Stomach smooth muscle (tissue), 2 donors: ENCODE data around the gene ERGIC1.
"Not testable (repeated sequence)": the region's sequence is repeated elsewhere in the genome, so short reads cannot be mapped to it uniquely, and the experiment has no call there.

Source experiments
- H3K27ac ChIP-seq: one replicate; pipeline ENCODE4 v1.7.0; 2013; ENCODE audit warnings: mild to moderate bottlenecking, low read length, inconsistent platforms
- H3K27me3 ChIP-seq, 2 donors: one replicate each; pipeline ENCODE4 v1.7.0; 2013; ENCODE audit warnings: low read length in 2 of 2; ENCODE audit not compliant: insufficient read depth in 2 of 2, control insufficient read depth in 1 of 2
- H3K36me3 ChIP-seq, 2 donors: one replicate each; pipeline ENCODE4 v1.7.0; 2013; ENCODE audit warnings: low read length in 2 of 2; ENCODE audit not compliant: control insufficient read depth in 2 of 2, insufficient read depth in 2 of 2
- H3K4me1 ChIP-seq: one replicate; pipeline ENCODE4 v1.7.0; 2013; ENCODE audit warnings: low read length; ENCODE audit not compliant: control insufficient read depth, insufficient read depth
- H3K4me3 ChIP-seq, 2 donors: one replicate each; pipeline ENCODE4 v1.7.0; 2013; ENCODE audit warnings: low read length in 2 of 2
- H3K9ac ChIP-seq, 2 donors: one replicate each; pipeline ENCODE4 v1.7.0; 2013; ENCODE audit warnings: low read length in 2 of 2, mild to moderate bottlenecking in 1 of 2
- H3K9me3 ChIP-seq, 2 donors: one replicate each; pipeline ENCODE4 v1.7.0; 2013; ENCODE audit warnings: low read length in 2 of 2; ENCODE audit not compliant: control insufficient read depth in 2 of 2
- donor health status: healthy.
- donor health status: Pancreatic carcinoma.

Gene ERGIC1

DNA sequence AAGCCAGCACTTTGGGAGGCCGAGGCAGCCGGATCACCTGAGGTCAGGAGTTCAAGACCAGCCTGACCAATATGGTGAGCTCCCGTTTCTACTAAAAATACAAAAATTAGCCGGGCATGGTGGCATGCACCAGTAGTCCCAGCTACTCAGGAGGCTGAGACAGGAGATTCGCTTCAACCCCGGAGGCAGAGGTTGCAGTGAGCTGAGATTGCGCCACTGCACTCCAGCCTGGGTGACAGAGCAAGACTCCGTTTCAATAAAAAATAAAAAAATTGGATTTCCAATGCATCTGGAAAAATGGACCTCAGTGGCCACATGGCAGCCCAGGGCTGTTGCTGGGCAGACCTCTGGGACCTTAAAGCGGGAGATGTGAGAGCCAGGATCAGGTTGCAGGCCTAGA lies 17.2 kb downstream of the ERGIC1 start:
- not testable (repeated sequence) for H3K27me3 ChIP-seq, H3K27ac ChIP-seq, H3K4me3 ChIP-seq, H3K9ac ChIP-seq, H3K36me3 ChIP-seq, H3K9me3 ChIP-seq
- peaks cover 60% of the 10 kb centered on the region for H3K4me1 ChIP-seq

DNA sequence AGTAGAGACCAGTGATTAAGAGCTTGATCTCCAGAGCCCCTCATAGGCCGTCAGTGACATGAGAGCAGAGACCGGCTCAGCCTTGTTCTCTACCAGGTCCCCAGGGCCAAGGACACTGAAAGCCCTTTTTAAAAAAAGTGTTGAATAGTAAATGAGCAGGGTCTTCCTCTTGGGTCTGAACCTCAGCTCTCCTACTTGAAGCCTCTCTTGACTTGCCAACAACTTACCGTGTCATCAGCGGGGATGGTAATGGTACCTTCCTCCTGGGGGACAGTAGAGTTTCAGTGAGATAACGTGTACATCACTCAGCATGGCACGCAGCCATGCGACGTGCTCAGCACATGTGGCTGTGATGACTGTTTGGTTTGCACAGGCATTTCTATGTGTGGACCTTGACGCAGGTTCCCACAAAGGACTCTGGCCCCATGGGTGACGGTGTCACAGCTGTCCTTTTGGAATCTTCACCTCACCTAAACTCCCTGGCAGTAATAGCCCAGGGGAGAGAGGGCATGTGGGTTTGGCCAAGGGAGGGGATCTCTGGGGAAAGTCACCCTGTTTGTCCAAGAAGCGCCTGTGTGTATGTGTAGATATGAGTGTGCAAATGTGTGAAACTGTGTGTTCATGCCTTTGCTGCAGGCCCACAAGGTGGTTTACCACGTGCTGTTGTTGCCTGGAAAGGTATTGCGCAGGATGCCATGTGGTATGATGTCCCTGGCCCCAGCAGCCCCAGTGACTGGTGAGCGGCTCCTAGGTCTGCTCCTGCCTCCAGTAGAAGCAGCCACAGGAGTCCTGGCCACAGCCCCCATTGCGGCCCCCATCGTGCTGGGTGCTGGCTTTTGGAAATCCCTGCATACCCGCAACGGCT lies 18.7 kb downstream of the ERGIC1 start:
- peaks cover 60% of the 10 kb centered on the region for H3K4me1 ChIP-seq
- H3K4me3 ChIP-seq = no peak overlapping the region
- peak overlapping the region; percentile 18 for H3K27ac ChIP-seq
- H3K36me3 ChIP-seq = peaks cover 0 to 3% of the 10 kb centered on the region in 2 donors
- no peaks in the 10 kb centered on the region for H3K9me3 ChIP-seq
- H3K9ac ChIP-seq = no peak overlapping the region
- H3K27me3 ChIP-seq = no peaks in the 10 kb centered on the region

DNA sequence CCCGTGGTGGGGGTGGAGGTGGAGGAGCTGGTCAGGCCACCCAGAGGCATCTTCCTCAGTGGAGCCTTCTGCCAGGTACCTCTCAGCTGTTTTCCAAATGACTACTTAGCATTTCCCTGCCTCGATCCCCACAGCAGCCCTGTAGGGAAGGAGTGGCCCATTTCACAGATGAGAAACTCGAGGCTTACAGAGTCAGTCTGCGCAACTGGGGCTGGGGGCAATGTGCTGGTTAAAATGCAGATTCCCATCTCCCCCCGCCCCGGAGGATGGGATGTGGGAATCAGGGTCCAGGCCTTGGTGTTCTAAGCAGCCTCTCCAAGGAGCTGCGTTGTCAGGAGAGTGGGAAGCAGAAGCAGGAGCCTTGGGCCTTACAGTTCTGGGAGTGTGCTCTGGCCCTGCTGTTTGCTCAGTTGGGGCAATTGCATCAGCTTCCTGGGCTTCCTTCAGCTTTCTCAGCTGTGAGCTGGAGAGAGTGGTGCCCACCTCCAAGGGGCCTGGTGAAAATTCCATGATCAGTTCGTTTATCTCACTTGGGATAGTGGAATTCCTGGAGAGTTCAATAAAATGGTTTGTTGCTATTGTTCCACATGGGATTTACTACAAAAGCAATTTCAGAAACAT lies 19.4 kb downstream of the ERGIC1 start:
- Histone ChIP-seq H3K27me3 (no peaks in the 10 kb centered on the region), H3K4me1 (peaks cover 64% of the 10 kb centered on the region), H3K4me3 (no peak overlapping the region), H3K27ac (peak overlapping the region; percentile 18), H3K9ac (no peak overlapping the region), H3K36me3 (peaks cover 0 to 3% of the 10 kb centered on the region in 2 donors), H3K9me3 (no peaks in the 10 kb centered on the region)

DNA sequence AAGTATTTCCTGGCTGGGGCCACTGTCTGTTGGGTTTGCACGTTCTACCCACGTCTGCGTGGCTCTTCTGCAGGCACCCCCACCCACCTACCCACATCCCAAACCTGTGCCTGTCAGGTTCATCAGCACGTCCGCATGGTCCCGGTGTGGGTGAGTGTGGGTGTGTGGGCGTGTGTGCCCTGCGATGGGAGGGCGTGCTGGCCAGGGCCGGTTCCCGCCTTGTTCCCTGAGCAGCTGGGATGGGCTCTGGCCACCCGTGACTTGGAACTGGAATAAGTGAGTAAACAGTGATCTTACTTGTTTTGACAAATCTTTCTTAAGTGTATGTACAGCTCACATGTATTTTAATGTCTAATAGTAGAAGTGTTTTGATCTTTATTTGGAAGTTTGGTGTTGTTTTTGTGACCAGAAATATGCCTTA lies 20.4 kb downstream of the ERGIC1 start:
- peaks cover 0 to 3% of the 10 kb centered on the region in 2 donors for H3K36me3 ChIP-seq
- H3K4me3 ChIP-seq = no peak overlapping the region
- H3K27ac ChIP-seq = peak overlapping the region; percentile 58
- H3K9me3 ChIP-seq = no peaks in the 10 kb centered on the region
- H3K27me3 ChIP-seq = no peaks in the 10 kb centered on the region
- H3K9ac ChIP-seq = peak overlapping the region; percentile 4 to 21
- peaks cover 68% of the 10 kb centered on the region for H3K4me1 ChIP-seq

DNA sequence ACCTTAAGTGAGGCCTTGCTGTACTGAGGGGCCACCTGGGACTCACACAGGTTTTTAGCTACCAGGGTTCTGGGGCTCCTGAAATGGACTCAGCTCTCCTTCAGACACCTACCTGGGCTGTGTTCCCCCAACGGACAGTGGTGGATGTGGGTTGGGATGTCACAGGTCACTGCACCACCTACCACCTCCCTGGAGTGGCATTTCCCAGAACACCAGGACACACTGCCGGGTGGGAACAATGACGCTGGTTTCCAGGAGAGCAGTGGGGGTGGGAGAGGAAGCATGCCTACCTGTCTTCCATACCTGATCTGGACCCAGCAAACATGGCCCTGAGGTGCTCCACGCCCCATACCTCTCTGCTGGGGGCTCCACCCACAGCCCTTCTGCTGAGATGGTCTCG lies 20.9 kb downstream of the ERGIC1 start:
- no peaks in the 10 kb centered on the region for H3K27me3 ChIP-seq
- peaks cover 0 to 3% of the 10 kb centered on the region in 2 donors for H3K36me3 ChIP-seq
- peak overlapping the region; percentile 58 for H3K27ac ChIP-seq
- peaks cover 71% of the 10 kb centered on the region for H3K4me1 ChIP-seq
- peak overlapping the region in 1 of 2 donors; percentile 22 for H3K4me3 ChIP-seq
- no peaks in the 10 kb centered on the region for H3K9me3 ChIP-seq
- H3K9ac ChIP-seq = peak overlapping the region in 1 of 2 donors; percentile 4

DNA sequence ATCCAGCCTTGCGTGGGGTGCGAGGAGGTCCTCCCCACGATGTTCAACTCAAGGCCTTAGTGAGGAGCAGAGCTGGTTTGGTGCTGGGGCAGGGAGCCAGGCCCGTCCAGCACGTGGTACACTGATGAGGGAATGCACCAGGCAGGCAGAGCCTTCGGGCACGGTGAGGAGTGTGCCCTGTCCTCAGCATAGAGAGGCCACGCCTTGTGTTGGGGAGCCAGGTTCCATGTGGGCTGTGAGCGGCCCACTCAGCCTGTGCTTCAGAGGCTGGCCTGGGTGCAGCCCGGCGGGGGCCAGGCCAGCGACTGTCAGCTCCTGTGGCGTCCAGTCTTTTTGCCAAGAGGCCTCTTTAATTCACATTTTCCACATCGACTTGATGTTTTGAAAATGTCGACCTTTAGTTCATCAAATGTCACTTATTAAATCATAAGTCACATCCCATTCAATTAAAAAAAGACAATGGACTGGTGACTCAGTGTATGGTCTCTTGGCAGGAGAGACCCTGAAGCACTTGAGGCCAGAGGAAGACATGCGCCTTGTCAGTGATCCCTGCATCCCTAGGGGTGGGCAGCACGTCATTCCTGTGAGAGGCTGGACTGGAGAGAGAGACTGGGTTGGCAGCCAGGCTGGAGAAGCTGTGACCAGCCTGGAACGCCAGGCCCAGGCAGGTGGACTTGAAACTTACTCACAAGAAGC lies 21.7 kb downstream of the ERGIC1 start:
- Histone ChIP-seq H3K27me3 (no peaks in the 10 kb centered on the region), H3K4me3 (no peak overlapping the region), H3K27ac (peak overlapping the region; percentile 58), H3K4me1 (peaks cover 79% of the 10 kb centered on the region), H3K9me3 (no peaks in the 10 kb centered on the region), H3K9ac (no peak overlapping the region), H3K36me3 (peaks cover 0 to 3% of the 10 kb centered on the region in 2 donors)

DNA sequence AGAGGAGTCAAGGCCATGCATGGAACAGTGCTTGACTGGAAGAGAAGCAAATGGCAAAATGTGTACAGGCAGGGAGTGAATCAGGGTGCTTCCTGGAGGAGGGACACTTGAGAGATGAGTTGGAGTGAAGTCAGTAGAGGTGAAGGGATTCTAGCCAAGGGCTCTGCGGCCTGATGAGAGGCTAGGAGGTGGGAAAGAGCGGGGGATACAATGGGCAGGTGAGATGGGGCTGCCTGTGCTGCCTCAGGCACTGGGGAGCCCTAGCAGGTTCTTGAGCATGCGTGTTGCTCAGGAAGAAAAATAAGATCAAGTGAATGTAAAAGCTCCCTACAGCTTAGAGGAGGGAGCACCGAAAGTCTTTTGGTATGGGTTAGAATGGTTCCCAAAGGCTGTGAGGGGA lies 22.3 kb downstream of the ERGIC1 start:
- peak overlapping the region; percentile 58 for H3K27ac ChIP-seq
- H3K9me3 ChIP-seq = no peaks in the 10 kb centered on the region
- no peak overlapping the region for H3K4me3 ChIP-seq
- H3K4me1 ChIP-seq = peaks cover 85% of the 10 kb centered on the region
- no peaks in the 10 kb centered on the region for H3K27me3 ChIP-seq
- peaks cover 0 to 3% of the 10 kb centered on the region in 2 donors for H3K36me3 ChIP-seq
- no peak overlapping the region for H3K9ac ChIP-seq

DNA sequence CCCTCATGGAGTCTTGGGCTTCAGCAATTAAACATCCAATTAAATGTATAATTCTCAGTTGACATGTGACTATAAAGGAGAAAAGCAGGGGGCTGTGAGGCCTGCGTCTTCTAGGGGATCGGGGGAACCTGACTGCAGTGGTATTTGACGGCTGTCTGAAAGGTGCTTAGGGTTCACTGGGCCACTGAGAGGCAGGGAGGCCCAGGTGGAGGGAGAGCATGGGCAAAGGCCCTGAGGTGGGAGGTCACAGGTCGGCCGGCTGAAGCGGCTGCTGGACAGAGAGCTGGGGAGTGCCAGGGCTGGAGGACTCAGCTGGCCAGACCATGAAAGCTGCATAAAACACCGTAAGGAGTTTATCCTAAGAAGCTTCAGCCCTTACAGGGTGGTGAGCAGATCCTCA lies 23.9 kb downstream of the ERGIC1 start:
- Histone ChIP-seq H3K9ac (no peak overlapping the region), H3K4me1 (peaks cover 83% of the 10 kb centered on the region), H3K4me3 (no peak overlapping the region), H3K27ac (peak overlapping the region; percentile 90), H3K27me3 (no peaks in the 10 kb centered on the region), H3K36me3 (peaks cover 0 to under 1% of the 10 kb centered on the region in 2 donors), H3K9me3 (no peaks in the 10 kb centered on the region)

DNA sequence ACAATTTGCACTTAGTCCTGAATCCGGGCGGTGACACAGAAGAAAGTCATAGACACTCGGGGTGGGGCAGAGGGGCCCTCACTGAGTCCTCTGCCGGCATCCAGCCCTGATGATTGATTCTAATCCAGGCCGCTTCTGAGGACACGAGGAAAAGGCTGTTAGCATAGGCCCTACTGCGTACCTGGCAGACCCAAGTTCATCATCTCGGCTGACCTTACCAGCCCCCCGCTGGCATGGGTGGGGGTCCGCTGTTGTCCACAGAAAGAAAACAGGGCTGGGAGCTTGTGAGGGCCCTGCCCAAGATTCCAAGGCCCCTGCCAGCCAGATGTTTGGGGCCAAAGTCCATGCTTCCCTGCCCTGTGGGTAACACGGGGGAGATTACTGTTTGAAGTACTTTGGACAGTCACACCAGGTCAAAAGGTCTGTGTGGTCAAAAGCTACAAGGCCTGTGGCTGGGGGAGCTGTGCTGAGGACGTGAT lies 24.5 kb downstream of the ERGIC1 start:
- peak overlapping the region; percentile 90 for H3K27ac ChIP-seq
- peaks cover 81% of the 10 kb centered on the region for H3K4me1 ChIP-seq
- no peaks in the 10 kb centered on the region for H3K36me3 ChIP-seq
- H3K9me3 ChIP-seq = no peaks in the 10 kb centered on the region
- H3K27me3 ChIP-seq = no peaks in the 10 kb centered on the region
- H3K4me3 ChIP-seq = peak overlapping the region in 1 of 2 donors; percentile 8
- H3K9ac ChIP-seq = peak overlapping the region in 1 of 2 donors; percentile 42

DNA sequence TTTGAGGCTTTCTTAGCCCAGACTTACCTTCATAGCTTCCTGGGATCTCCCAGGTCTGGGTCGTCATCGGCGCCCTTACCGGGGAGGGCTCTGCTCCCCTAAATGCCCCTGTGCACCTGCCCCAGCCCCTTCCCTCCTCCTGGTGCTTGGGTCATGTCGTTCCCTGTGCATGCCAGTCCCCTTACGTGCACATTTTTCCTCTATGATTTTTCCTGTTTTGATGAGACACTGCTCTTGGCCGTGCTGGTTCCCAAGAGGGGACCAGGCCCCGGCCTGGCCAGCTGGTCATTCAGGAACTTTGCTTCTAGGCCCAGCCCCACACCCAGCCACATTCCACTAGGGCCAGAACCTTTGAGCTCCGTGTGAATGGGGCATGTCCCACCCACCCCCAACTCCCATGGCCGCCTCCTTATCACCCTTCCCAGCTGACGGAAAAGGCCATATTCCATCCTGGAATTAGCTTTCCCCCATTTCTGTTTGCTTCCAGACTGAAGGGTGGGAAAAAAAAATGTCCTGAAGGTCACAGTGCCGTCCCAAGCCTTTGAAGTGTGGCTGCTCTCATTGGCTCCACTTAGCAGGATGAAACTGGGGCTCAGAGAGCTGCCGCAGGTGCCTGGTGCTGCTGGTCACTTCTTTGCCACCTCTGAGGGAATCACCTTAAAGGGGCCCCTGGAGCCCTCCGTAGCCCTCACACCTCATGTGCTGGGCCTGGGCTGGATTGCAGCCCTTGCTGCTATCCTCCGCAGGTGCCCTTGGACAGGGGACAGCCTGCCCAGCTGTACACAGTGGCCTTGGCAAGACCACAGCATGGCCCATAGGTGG lies 25.1 kb downstream of the ERGIC1 start:
- Histone ChIP-seq H3K9ac (peak overlapping the region; percentile 1 to 42), H3K27ac (peak overlapping the region; percentile 90), H3K4me3 (peak overlapping the region in 1 of 2 donors; percentile 22), H3K9me3 (no peaks in the 10 kb centered on the region), H3K27me3 (no peaks in the 10 kb centered on the region), H3K36me3 (no peaks in the 10 kb centered on the region), H3K4me1 (peaks cover 77% of the 10 kb centered on the region)
